ENCODE data around the gene TRAF7. TPM values are rescaled to one million over a fixed set of nuclear protein-coding genes. Genes with fewer than 3 reads are reported as not detected.

TRAF7 gene
- polyA plus RNA-seq, 4 donors = 42.9 to 63.3 (median 55.5) TPM

DNA sequence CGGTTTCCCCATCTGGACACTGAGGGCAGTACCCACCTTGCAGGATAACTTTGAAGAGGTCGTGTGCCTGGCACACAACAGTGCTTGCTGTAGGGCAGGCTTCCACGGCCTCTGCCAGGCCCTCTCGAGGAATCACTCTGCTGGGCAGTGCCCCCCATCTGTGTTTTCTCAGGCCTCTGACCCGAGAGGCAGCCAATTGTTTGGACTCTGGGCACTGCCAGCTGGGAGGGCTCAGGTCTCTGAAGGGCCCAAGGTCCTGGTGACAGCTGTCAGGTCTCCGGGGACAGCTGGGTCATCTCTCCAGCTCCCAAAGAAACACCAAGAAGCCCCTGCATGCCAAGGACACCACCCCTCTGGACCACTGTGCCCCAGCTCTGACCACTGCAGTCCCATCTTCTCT lies 8.2 kb upstream of the TRAF7 start:
- DNase-seq (ENCODE audit: low read depth in 4 of 4, low spot score in 2 of 4) = no peak

DNA sequence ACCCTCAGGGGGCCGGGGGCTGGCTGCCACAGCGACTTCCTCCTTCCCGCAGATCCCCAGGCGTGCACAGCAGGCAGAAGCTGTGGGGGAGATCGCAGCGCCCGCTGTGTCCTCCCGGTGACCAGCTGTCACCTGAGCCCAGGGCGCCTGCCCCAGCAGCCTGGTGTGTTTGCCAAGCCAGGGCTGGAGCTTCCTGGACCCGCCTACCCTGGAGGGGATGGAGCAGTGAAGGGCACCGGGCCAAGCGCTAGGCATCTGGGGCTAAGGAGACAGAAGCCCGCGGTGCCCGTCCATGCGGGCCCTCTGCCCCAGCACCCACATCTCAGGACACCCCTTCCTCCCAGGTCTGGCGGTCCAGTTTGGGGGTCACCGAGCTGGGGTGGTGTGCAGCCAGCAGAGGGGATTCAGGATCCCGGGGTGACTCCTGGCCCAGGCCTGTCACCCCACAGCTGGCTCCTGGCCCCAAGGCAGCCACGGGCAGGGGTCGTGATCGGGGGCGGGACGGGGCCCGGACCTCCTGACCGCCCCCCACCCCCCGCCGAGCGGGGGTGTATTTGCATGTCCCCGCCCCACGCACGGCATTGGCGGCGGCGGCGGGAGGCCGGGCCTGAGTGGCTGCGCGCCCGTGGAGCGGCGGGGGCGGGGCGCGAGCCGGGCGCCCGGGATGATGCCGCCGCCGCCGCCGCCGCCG lies 7.5 kb upstream of the TRAF7 start, which contains the start of gene RAB26:
TSS of gene RAB26 (plus strand) at position 645 of the 691 bp plus-strand sequence. CDS start 159 bp downstream, outside the sequence.
- DNase-seq (ENCODE audit: low read depth in 4 of 4, low spot score in 2 of 4) = no peak

DNA sequence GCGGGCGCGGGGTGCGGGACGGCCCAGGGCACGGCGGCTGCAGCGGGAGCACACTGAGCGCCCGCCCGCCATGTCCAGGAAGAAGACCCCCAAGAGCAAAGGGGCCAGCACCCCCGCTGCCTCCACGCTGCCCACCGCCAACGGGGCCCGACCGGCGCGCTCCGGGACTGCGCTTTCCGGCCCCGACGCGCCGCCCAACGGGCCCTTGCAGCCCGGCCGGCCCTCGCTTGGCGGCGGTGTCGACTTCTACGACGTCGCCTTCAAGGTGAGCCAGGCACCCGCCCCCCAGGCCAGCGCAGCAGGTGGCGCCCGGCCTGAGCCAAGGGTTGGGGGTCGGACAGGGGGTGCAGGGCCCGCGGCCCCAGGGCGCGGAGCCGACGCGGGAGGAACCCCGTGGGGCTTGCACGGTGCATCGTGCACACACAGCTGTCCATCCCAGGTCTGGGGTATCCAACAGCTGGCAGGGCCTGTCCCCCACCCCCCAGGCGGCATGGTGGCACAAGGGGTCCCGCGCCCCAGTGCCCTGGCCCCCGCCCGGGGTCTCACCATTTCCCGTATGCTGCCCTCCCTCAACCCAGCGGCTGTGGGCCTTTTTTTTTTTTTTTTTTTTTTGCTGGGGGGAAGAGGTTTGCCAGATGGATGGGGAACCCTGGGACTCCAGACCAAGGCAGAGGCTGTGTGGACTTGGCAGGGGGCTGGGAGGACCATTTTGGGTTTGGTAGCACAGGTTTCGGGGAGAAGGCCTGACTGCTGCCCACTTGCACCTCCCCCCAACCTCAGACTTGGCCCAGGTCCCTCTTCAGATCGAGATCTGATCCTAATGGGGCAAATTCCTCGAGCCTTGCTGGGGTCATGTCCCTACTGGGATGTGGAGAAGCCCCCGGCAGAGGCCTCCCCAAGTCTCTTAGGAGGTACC lies 6.6 kb upstream of the TRAF7 start:
- DNase-seq (ENCODE audit: low read depth in 4 of 4, low spot score in 2 of 4) = no peak

DNA sequence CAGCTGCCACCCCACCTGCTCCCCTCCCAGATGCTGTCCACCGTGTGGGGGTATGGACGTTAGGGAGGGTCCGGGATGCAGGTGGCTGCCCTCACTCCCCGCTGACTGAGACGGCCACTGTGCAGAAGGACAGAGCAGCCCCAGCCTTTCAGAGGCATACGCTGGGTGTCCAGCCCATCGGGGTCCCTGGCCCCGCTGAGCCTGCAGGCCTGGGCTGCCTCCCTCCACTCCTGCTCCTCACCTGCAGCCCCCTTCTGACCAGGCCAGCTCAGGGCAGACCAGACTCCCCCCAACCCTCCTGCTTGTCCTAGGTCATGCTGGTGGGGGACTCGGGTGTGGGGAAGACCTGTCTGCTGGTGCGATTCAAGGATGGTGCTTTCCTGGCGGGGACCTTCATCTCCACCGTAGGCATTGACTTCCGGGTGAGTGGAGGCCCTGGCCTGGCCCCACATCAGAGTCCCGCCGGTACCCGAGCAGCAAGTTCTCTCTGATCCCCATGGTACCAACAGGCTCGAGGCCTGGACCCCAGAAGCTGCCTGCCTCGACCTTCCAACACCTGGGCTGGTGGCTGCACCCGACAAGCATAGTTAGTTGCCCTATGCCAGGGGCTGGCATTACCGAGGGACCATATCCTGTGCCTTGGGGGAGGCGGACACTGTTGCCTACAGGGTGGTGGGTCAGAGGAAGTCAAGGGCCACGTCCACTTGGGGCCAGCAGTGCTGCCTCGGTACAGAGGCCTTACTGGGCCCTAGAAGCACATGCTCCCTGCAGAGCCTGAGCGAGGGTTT lies 5.8 kb upstream of the TRAF7 start:
- DNase-seq (ENCODE audit: low read depth in 4 of 4, low spot score in 2 of 4) = no peak

DNA sequence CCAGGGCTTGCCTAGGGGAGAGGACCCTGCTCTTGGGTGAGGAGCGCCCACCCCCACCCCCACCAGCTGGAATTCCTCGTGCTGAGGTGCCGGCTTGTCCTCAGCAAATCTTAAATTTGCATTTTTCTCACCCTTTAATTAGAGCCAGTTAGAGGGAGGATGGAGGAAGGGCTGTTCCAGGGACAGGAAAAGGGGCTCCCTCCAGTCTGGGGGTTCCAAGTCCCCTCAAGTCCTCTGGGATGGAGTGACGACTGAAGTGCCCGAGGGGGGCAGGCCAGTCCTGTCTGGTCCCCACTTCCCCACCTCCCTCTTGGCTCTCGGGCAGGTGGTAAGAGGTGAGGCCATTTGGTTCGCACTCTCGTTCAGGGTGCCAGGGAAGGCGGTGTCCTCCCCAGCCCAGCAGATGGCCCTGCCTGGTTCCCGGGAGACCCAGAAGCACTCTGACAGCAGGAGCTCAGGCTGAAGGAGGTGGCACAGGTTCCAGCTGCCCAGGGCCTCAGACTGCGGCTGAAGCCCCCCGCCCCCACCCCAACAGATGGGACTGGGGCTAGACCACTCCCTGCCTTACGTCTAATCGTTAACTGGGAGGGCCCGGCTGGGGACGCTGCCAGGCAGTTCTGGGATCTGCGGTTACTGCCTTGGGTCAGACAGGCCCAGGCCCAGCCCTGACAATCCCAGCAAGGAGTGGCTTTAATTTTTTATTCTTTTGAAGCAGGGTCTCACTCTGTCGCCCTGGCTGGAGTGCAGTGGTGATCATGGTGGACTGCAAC lies 5.0 kb upstream of the TRAF7 start:
- DNase-seq (ENCODE audit: low read depth in 4 of 4, low spot score in 2 of 4) = no peak

DNA sequence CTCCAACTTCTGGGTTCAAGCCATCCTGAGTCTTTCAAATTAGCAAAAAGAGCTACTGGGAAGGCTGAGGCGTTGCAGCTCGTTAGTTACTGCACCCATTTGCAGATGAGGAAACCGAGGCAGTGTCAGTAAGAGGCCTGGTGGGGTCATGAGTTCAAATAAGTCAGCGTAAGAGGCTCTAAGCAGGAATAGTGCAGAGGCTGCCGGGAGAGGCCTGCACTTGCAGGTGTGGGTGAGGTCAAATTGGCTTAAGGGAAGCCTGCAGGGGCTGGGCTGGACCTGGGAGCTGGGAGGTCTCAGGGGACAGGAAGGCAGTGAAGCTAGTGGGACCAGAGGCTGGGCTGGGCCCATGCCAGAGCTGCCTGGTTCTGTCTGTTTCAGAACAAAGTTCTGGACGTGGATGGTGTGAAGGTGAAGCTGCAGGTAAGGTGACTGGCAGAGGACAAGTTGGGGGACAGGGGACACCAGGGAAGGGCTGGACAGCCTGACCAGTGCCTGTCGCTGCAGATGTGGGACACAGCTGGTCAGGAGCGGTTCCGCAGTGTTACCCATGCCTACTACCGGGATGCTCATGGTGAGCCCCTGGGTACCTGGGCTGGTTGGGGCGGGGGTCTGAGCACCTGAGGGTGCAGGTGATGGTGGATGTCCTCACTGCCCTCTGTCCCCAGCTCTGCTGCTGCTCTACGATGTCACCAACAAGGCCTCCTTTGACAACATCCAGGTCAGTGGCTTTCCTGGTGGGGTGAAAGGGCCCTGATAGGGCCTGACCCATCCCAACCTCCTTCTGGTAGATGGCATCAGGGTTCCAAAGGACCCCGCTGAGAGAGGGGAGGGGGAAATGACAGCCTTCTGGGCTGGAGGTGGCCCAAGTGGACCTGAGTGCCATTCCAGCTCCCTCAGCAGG lies 4.1 kb upstream of the TRAF7 start:
- no peak for DNase-seq (ENCODE audit: low read depth in 4 of 4, low spot score in 2 of 4)

DNA sequence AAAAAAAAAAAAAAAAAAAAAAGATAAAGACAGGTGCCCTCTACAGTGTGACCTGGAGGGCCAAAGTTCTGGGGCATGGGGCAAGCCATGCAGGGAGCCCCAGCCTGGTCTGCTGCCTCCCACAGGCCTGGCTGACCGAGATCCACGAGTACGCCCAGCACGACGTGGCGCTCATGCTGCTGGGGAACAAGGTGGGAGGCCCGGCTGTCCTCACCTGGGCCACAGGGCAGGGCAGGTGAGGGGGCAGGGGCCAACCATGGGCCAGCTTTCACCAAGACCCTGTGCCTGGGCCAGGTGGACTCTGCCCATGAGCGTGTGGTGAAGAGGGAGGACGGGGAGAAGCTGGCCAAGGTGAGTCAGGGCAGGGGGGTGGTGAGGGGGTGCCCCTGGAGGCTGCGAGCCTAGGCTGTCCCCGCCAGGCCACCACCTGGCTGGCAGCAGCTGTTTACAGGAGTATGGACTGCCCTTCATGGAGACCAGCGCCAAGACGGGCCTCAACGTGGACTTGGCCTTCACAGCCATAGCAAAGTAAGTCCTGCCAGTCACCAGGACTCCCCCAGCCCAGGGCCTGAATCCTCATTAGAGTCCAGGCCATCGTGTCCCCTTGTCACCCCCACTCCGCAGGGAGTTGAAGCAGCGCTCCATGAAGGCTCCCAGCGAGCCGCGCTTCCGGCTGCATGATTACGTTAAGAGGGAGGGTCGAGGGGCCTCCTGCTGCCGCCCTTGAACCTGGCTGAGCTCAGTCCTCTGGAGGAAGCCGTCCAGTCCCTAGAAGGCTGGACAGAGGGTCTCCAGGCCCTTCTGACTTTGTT lies 2.7 kb upstream of the TRAF7 start:
- DNase-seq (ENCODE audit: low read depth in 4 of 4, low spot score in 2 of 4) = no peak

DNA sequence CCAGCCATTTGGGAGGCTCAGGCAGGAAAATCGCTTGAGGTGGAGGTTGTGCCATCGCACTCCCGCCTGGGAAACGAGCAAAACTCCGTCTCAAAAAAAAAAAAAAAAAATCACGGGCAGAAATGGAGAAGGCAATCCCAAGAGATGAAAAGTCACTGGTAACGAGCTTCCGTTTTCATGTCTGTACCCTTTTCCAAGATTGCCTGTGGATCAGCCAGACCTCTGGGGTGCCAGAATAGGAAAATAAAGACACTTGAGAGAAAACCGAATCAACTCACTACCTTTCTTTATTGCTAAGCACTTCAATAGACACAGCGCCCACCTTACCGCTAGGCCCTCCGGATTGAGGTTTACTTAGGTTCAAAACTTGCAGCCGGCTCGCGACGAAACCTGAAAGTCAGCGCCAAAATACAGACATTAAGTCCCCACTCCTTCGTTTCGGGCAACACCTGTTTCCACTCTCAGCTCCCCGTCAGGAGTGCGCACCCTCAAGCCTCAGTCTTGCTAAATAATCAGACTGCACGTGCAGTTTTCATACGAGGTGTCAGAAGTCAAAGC lies 970 bp upstream of the TRAF7 start:
- no peak for DNase-seq (ENCODE audit: low read depth in 4 of 4, low spot score in 2 of 4)

DNA sequence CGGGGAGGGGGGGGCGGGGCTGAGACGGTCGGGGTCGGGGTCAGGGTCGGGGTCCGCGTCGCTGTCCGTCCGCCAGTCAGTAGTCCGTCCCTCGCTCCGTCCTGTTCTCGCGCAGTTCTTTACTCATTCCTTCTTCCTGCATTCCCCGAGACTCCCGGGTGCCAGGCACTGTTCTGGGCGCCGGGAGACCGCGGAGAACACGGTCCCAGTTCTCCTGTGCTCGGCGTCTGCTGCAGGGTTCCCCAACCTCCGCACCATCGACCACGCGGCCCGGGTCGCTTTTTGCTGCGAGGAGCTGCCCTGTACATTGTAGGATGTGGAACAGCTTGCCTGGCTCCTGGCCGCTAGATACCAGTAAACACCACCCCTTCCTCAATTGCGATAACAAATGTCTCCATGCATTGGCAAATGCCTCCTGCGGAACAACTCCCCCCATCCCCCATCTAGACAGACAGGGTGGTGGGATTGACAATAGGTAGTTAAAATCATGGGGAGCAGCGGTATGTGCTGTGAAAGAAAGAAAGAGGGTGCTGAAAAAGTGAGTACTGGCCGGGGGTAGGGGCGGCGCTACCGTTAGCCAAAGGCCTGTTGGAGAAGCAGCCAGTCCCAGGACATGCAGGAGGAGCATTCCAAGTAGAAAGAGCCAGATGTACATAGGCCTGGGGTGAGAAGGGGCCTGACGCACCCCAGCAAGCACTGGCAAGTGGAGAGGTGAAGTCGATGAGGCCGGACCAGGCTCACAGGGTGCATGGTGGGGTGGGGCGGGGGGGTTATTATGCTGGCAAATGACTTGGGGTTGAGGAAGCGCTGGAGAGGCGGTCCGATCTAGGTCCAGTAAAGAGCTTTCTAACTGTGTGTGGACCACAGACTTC lies 631 bp downstream of the TRAF7 start:
- no peak for DNase-seq (ENCODE audit: low read depth in 4 of 4, low spot score in 2 of 4)

DNA sequence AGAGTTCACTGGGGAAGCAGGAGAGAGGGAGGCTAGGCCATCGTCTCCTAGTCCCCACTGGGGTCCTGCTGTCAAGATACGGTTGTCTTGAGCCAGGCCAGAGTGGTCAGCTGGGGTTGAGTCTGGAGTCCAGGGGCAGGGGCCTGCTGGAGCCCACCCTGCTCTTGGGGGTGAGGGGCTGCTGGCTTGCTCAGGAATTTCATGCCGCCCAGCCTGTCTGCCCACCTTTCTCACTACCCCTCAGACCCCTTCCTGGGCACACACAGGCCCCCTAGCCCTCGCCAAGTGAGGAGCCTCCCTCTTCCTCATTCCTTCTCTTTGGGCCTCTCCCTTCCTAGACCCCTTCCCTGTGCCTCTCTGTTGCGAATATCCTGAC lies 1.3 kb downstream of the TRAF7 start:
- DNase-seq (ENCODE audit: low read depth in 4 of 4, low spot score in 2 of 4) = no peak

DNA sequence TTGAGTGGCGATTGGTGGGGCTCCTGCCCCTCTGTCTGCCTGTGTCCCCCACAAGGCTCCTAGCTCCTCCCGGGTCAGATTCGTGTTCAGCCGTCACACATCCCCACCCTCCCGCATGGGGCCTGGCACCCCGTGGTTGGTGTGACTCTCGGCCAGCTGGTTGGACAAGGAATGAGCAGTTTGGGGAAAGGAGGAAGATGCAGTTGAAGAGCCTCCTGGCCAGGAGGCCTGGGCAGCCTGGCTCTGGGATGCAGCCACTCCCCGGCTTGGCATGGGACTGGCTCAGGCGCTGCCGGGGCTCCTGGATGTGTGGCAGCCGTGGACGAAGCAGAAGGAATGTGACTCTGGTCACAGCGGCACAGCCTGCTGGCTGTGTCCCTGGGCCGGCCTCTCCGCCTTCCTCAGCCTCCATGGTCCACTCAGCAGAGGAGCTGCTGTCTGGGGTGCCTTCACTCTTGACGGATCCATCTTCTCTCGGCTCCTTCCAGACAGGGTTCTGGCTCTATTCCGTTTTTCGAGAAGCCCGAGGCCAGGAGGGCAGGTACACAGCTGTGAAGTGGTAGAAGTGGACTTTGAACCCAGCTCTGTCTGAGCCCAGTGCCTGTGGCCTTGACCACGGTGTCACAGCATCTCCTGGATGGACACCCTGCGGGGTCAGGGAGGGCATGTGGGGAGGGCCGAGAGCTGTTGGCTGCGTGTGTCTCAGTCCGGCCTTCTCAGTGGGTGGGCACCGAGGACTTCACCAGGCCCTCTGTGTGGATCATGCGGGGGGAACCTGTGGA lies 2.1 kb downstream of the TRAF7 start:
- DNase-seq (ENCODE audit: low read depth in 4 of 4, low spot score in 2 of 4) = no peak

DNA sequence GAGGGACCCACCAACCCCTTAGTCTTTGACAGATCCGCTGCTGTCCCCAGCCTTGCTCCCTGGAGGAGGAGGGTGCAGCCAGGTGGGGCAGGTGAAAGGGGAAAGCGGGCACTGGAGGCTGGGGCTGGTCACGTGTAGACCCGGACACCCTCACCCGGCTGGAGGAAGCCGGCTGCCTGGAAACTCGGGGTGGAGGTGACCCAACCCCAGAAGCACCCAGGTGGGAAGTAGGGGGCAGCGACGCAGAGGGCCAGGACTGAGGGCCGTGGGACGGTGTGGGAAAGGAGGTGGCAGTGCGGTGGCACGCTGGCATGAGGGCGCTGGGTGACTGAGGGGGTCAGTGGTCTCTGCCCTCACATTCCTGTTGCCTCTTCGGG lies 2.7 kb downstream of the TRAF7 start:
- DNase-seq (ENCODE audit: low read depth in 4 of 4, low spot score in 2 of 4) = no peak

DNA sequence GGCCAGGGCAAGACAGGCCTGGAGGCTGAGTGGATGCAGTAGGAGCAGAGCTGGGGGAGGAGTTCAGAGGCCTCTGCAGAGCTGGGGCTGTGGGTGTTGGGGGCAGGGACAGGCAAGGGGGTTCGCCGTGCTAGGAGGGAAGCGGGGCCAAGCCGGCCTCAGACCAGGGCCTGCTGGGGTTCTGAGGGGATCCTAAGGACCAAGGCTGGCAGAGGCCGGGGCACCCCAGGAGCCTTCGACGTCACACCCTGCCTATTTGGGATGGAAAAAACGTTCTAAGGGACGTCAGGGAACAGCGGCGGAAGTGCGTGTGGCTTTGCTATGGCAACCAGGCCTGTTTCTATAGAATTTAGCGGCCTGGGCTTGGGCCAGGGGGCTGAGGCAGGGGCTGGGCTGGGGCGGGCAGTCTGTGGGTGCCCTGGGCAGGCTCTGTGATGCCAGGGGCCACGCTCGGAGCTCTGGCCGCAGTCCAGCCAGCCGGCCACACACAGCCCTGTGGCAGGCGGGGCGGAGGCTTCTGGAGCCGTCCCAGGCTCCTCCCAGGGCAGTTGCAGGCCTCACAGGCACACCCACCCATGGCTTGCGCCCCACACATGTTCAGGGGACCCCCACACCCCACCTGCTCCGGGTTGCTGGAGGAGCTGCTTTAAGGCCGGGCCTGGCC lies 3.7 kb downstream of the TRAF7 start:
- DNase-seq (ENCODE audit: low read depth in 4 of 4, low spot score in 2 of 4) = no peak

DNA sequence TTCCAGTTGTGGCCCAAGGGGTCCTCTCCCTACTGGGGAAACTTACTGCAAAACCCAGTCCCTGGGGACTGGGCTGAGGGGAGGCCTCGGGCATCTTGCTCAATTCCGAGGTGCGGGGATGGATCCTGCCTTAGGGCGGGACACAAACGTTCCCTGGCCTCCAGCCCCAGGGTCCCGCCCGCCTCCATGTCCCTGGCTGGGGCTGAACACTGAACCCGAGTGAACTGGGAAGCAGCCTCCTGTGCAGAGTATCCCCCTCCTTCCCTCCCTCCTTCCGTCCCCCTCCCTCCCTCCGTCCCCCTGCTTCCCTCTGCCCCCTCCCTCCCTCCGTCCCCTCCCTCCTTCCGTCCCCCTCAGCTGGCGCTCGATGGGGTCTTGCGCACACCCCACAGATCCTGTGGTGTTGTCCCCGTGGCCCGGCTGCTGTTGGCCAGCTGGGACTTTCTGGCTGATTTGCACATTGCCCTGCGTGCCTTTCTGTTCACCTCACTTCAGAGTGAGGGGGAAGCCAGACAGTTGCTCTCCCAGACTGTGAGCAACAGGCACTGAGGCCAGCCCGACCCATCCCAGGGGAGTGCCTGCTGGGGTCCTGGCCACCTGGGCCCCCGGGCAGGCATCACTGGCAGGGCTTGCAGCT lies 5.5 kb downstream of the TRAF7 start:
- DNase-seq (ENCODE audit: low read depth in 4 of 4, low spot score in 2 of 4) = no peak

DNA sequence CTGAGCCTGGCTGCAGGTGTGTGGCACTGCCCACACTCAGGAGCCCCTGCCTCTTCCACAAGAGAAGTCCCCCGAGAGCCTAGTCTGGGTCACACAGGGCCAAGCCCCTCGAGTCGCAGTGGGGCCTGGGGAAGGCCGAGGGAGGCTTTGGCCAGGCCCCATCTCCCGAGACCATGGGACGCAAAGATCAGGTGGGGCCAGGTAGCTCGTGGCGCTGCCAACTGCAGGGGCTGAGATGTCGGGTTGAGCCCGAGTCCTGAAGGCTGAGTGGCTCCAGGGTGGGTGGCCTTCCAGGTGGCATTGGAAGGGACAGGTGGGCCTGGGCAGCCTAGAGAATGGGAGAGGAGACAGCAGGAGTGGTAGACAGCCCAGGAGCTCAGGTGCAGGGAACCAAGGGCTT lies 6.3 kb downstream of the TRAF7 start:
- DNase-seq (ENCODE audit: low read depth in 4 of 4, low spot score in 2 of 4) = no peak

All from left renal cortex interstitium (tissue), 4 donors.